Measurements from ENCODE around the gene CYP46A1.
"Not testable (repeated sequence)": the region's sequence is repeated elsewhere in the genome, so short reads cannot be mapped to it uniquely, and the experiment has no call there.

CYP46A1 gene

DNA sequence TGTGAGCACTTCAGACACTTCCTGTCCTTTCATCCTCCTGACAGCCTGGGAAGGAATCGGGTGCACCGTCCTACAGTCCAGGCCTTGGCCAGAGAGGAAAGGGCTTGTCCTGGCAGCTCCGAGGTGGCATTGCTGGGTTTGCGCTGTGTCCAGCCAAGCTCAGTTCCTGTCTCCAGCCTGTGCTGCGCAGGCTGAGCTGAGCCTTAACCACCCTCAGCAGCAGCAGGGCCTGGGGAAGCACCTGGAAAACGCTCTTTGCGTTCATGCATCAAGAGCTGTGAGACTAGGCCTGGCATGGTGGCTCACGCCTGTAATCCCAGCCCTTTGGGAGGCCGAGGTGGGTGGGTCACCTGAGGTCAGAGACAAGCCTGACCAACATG is 75.4 kb downstream of the CYP46A1 start:
- Histone ChIP-seq H3K4me2 (ENCODE audit: low read depth, low read length, poor library complexity, severe bottlenecking) (no peak overlapping the region), H3K36me3 (ENCODE audit: low read length) (no peaks in the 10 kb centered on the region), H3K9ac (ENCODE audit: low read length) (no peak overlapping the region), H3F3A (ENCODE audit: insufficient read depth) (no peaks in the 10 kb centered on the region), H3K27ac (ENCODE audit: low read depth, low read length) (no peak overlapping the region), H3K27me3 (ENCODE audit: low read length) (no peaks in the 10 kb centered on the region), H2AFZ (ENCODE audit: low read depth, low read length, severe bottlenecking) (no peak overlapping the region), H3K9me3 (ENCODE audit: insufficient read depth, low read length) (no peaks in the 10 kb centered on the region), H3K79me2 (ENCODE audit: insufficient read depth, low read length) (no peaks in the 10 kb centered on the region), H3K4me3 (ENCODE audit: insufficient read depth, low read length, poor library complexity, severe bottlenecking) (no peak overlapping the region), H3K9me2 (replicated peaks; ENCODE audit: insufficient read depth, low read length) (no peaks in the 10 kb centered on the region), H4K20me1 (ENCODE audit: low read depth, low read length) (no peaks in the 10 kb centered on the region)
- TF ChIP-seq EZH2phosphoT487 (conservative IDR thresholded peaks at IDR 0.05; ENCODE audit: low read length), result no peak
- TF ChIP-seq, protein P1, sequence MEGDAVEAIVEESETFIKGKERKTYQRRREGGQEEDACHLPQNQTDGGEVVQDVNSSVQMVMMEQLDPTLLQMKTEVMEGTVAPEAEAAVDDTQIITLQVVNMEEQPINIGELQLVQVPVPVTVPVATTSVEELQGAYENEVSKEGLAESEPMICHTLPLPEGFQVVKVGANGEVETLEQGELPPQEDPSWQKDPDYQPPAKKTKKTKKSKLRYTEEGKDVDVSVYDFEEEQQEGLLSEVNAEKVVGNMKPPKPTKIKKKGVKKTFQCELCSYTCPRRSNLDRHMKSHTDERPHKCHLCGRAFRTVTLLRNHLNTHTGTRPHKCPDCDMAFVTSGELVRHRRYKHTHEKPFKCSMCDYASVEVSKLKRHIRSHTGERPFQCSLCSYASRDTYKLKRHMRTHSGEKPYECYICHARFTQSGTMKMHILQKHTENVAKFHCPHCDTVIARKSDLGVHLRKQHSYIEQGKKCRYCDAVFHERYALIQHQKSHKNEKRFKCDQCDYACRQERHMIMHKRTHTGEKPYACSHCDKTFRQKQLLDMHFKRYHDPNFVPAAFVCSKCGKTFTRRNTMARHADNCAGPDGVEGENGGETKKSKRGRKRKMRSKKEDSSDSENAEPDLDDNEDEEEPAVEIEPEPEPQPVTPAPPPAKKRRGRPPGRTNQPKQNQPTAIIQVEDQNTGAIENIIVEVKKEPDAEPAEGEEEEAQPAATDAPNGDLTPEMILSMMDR (IDR thresholded peaks at IDR 0.05; ENCODE audit: insufficient read depth, low read length, poor library complexity, severe bottlenecking), result no peak

GRCh38 chr14:99760817-99761216 is 76.7 kb downstream of the CYP46A1 start:
- Histone ChIP-seq H3K79me2 (ENCODE audit: insufficient read depth, low read length) (no peaks in the 10 kb centered on the region), H3K9ac (ENCODE audit: low read length) (no peak overlapping the region), H2AFZ (ENCODE audit: low read depth, low read length, severe bottlenecking) (no peak overlapping the region)

GRCh38 chr14:99762911-99763310 is 78.8 kb downstream of the CYP46A1 start:
- H3K9me3 ChIP-seq (ENCODE audit: insufficient read depth, low read length); H3K9ac ChIP-seq (ENCODE audit: low read length); H4K20me1 ChIP-seq (ENCODE audit: low read depth, low read length); H3K27me3 ChIP-seq (ENCODE audit: low read length); H3K79me2 ChIP-seq (ENCODE audit: insufficient read depth, low read length); H3K4me3 ChIP-seq (ENCODE audit: insufficient read depth, low read length, poor library complexity, severe bottlenecking); H3K27ac ChIP-seq (ENCODE audit: low read depth, low read length); H3K4me2 ChIP-seq (ENCODE audit: low read depth, low read length, poor library complexity, severe bottlenecking); H3K9me2 ChIP-seq (replicated peaks; ENCODE audit: insufficient read depth, low read length); H3F3A ChIP-seq (ENCODE audit: insufficient read depth); H2AFZ ChIP-seq (ENCODE audit: low read depth, low read length, severe bottlenecking); H3K36me3 ChIP-seq (ENCODE audit: low read length): not testable (repeated sequence)

More at GRCh38 chr14:99760817-99761216, 76.7 kb downstream of the CYP46A1 start:
- Histone ChIP-seq H3K4me2 (ENCODE audit: low read depth, low read length, poor library complexity, severe bottlenecking) (no peak overlapping the region), H3K27ac (ENCODE audit: low read depth, low read length) (no peak overlapping the region), H3F3A (ENCODE audit: insufficient read depth) (no peaks in the 10 kb centered on the region), H3K4me3 (ENCODE audit: insufficient read depth, low read length, poor library complexity, severe bottlenecking) (no peak overlapping the region), H3K36me3 (ENCODE audit: low read length) (no peaks in the 10 kb centered on the region), H3K27me3 (ENCODE audit: low read length) (no peaks in the 10 kb centered on the region), H4K20me1 (ENCODE audit: low read depth, low read length) (no peaks in the 10 kb centered on the region), H3K9me2 (replicated peaks; ENCODE audit: insufficient read depth, low read length) (no peaks in the 10 kb centered on the region), H3K9me3 (ENCODE audit: insufficient read depth, low read length) (no peaks in the 10 kb centered on the region)
- TF ChIP-seq EZH2phosphoT487 (conservative IDR thresholded peaks at IDR 0.05; ENCODE audit: low read length), result no peak
- TF ChIP-seq, protein P1 (IDR thresholded peaks at IDR 0.05; ENCODE audit: insufficient read depth, low read length, poor library complexity, severe bottlenecking), result no peak

GRCh38 chr14:99763527-99764221 is 79.6 kb downstream of the CYP46A1 start:
- Histone ChIP-seq H3K27me3 (ENCODE audit: low read length) (no peaks in the 10 kb centered on the region), H2AFZ (ENCODE audit: low read depth, low read length, severe bottlenecking) (no peak overlapping the region), H3K79me2 (ENCODE audit: insufficient read depth, low read length) (no peaks in the 10 kb centered on the region), H3F3A (ENCODE audit: insufficient read depth) (no peaks in the 10 kb centered on the region), H3K27ac (ENCODE audit: low read depth, low read length) (no peak overlapping the region), H3K36me3 (ENCODE audit: low read length) (no peaks in the 10 kb centered on the region), H3K9ac (ENCODE audit: low read length) (no peak overlapping the region), H4K20me1 (ENCODE audit: low read depth, low read length) (no peaks in the 10 kb centered on the region), H3K4me3 (ENCODE audit: insufficient read depth, low read length, poor library complexity, severe bottlenecking) (no peak overlapping the region), H3K9me2 (replicated peaks; ENCODE audit: insufficient read depth, low read length) (no peaks in the 10 kb centered on the region), H3K4me2 (ENCODE audit: low read depth, low read length, poor library complexity, severe bottlenecking) (no peak overlapping the region), H3K9me3 (ENCODE audit: insufficient read depth, low read length) (no peaks in the 10 kb centered on the region)
- TF ChIP-seq, protein P1 (IDR thresholded peaks at IDR 0.05; ENCODE audit: insufficient read depth, low read length, poor library complexity, severe bottlenecking), result no peak
- no peak for TF ChIP-seq EZH2phosphoT487 (conservative IDR thresholded peaks at IDR 0.05; ENCODE audit: low read length)

All from SU-DHL-6 (cell line).